Peyer's patch (tissue), 4 donors: Measurements from ENCODE around the gene ACBD6.

ENCODE experiments used
- POLR2A ChIP-seq, 2 donors: fragments of 450-650 bp; IDR thresholded peaks; one replicate each; pipeline ENCODE4 v1.5.1; 2017; ENCODE audit warnings: antibody characterized with exemption in 2 of 2, mild to moderate bottlenecking in 2 of 2, moderate library complexity in 2 of 2
- TF ChIP-seq, protein P1 (sequence below), 6 experiments: fragments of 450-650 bp in 4 of 6; fragments of 200-600 bp in 2 of 6; sonication (generic) in 1 of 6; IDR thresholded peaks; one replicate each; pipeline ENCODE4 v1.5.1; 2017 to 2019; ENCODE audit warnings: antibody characterized with exemption in 6 of 6, mild to moderate bottlenecking in 3 of 6, moderate library complexity in 1 of 6

DNA sequence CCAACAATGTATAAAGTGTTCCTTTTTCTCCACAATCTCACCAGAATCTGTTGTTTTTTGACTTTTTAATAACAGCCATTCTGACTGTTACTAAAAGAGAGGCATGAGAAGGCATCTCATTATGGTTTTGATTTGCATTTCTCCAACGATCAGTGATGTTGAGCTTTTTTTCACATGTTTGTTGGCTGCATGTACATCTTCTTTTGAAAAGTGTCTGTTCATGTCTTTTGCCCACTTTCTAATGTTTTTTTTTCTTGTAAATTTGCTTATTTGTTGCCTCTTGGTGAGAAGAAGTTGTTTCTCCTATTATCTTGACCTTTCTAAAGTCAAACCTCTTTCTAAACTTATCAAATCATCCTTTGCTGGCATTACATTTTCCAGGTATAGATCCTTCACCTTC is 80.8 kb downstream of the ACBD6 start:
- TF ChIP-seq POLR2A (IDR thresholded peaks at IDR 0.05), result no peak
- TF ChIP-seq, protein P1, sequence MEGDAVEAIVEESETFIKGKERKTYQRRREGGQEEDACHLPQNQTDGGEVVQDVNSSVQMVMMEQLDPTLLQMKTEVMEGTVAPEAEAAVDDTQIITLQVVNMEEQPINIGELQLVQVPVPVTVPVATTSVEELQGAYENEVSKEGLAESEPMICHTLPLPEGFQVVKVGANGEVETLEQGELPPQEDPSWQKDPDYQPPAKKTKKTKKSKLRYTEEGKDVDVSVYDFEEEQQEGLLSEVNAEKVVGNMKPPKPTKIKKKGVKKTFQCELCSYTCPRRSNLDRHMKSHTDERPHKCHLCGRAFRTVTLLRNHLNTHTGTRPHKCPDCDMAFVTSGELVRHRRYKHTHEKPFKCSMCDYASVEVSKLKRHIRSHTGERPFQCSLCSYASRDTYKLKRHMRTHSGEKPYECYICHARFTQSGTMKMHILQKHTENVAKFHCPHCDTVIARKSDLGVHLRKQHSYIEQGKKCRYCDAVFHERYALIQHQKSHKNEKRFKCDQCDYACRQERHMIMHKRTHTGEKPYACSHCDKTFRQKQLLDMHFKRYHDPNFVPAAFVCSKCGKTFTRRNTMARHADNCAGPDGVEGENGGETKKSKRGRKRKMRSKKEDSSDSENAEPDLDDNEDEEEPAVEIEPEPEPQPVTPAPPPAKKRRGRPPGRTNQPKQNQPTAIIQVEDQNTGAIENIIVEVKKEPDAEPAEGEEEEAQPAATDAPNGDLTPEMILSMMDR (IDR thresholded peaks at IDR 0.05), result no peak
